WTC11 (cell line): ENCODE data around the gene ABHD12. TPM values are rescaled to one million over a fixed set of nuclear protein-coding genes. Genes with fewer than 3 reads are reported as not detected.

Experiments
- ATAC-seq: fragments of 200-7000 bp; cut with Tn5 transposase; 2 replicates; pipeline ENCODE4 v1.10.0; 2021; ENCODE audit warnings: mild to moderate bottlenecking, moderate library complexity
- CTCF ChIA-PET: fragments of 300-600 bp; sonication (Branson Sonifier 250); formaldehyde crosslinking; loops from one replicate; lab custom pipeline; 2021; ENCODE audit warnings: antibody characterized with exemption; lab: Charles Lee
- POLR2A ChIA-PET: fragments of 350-600 bp; sonication (Branson Sonifier 250); formaldehyde crosslinking; loops from one replicate; lab custom pipeline; 2021; ENCODE audit warnings: antibody characterized with exemption; lab: Charles Lee
- DNase-seq: peaks from one replicate; pipeline ENCODE4 v3.0.0; 2021; ENCODE audit warnings: low spot score
- H3K27ac Mint-ChIP-seq: 2 replicates; pipeline ENCODE4 v1.8.0; 2021; ENCODE audit warnings: mixed read lengths
- H3K27me3 Mint-ChIP-seq: 2 replicates; pipeline ENCODE4 v1.8.0; 2021; ENCODE audit warnings: low read depth, mild to moderate bottlenecking, moderate library complexity, mixed read lengths
- H3K36me3 Mint-ChIP-seq: 2 replicates; pipeline ENCODE4 v1.8.0; 2021; ENCODE audit warnings: mixed read lengths
- H3K4me1 Mint-ChIP-seq: 2 replicates; pipeline ENCODE4 v1.8.0; 2022; ENCODE audit warnings: mixed read lengths
- H3K4me3 Mint-ChIP-seq: 2 replicates; pipeline ENCODE4 v1.8.0; 2021; ENCODE audit warnings: mild to moderate bottlenecking, moderate library complexity, mixed read lengths
- H3K9me3 Mint-ChIP-seq: 2 replicates; pipeline ENCODE4 v1.8.0; 2021; ENCODE audit warnings: mixed read lengths
- EMX1 ChIP-seq: fragments of 250-450 bp; sonication (Bioruptor Pico); IDR thresholded peaks from 2 replicates; pipeline ENCODE4 v1.8.0; 2021; ENCODE audit warnings: mild to moderate bottlenecking
- ESRRA ChIP-seq: sonication (generic); formaldehyde crosslinking; IDR thresholded peaks from 2 replicates; pipeline ENCODE4 v1.8.1; 2022; ENCODE audit warnings: mild to moderate bottlenecking, missing genetic modification reagents, borderline replicate concordance
- FOXK1 ChIP-seq: sonication (generic); formaldehyde crosslinking; IDR thresholded peaks from 2 replicates; pipeline ENCODE4 v1.8.0; 2022; ENCODE audit warnings: mild to moderate bottlenecking, moderate library complexity, missing genetic modification reagents
- GRHL2 ChIP-seq: fragments of 250-450 bp; sonication (Bioruptor Pico); IDR thresholded peaks from 2 replicates; pipeline ENCODE4 v1.8.0; 2022; ENCODE audit warnings: mild to moderate bottlenecking, moderate library complexity; ENCODE audit not compliant: insufficient replicate concordance, severe bottlenecking
- HMGA2 ChIP-seq: fragments of 250-450 bp; sonication (Bioruptor Pico); IDR thresholded peaks from 2 replicates; pipeline ENCODE4 v1.4.0; 2021; ENCODE audit warnings: mild to moderate bottlenecking, moderate library complexity
- KAT7 ChIP-seq: sonication (generic); formaldehyde crosslinking; IDR thresholded peaks from 2 replicates; pipeline ENCODE4 v1.8.1; 2023; ENCODE audit warnings: missing genetic modification reagents, mild to moderate bottlenecking, borderline replicate concordance
- MXD4 ChIP-seq: fragments of 250-450 bp; sonication (Bioruptor Pico); IDR thresholded peaks from 2 replicates; pipeline ENCODE4 v1.8.0; 2021; ENCODE audit warnings: mild to moderate bottlenecking, moderate library complexity, borderline replicate concordance
- NFE2L1 ChIP-seq: sonication (generic); formaldehyde crosslinking; IDR thresholded peaks from 2 replicates; pipeline ENCODE4 v1.8.1; 2023; ENCODE audit warnings: missing genetic modification reagents
- NR3C1 ChIP-seq: sonication (generic); formaldehyde crosslinking; conservative IDR thresholded peaks from 2 replicates; pipeline ENCODE4 v1.8.1; 2023; ENCODE audit warnings: low read depth, mild to moderate bottlenecking, missing genetic modification reagents
- PRRX2 ChIP-seq: fragments of 250-450 bp; sonication (Bioruptor Pico); IDR thresholded peaks from 2 replicates; pipeline ENCODE4 v1.8.0; 2021; ENCODE audit warnings: mild to moderate bottlenecking
- RORB ChIP-seq: fragments of 250-450 bp; sonication (Bioruptor Pico); IDR thresholded peaks from 2 replicates; pipeline ENCODE4 v1.9.0; 2021; ENCODE audit warnings: mild to moderate bottlenecking
- SMAD3 ChIP-seq: sonication (generic); formaldehyde crosslinking; IDR thresholded peaks from 2 replicates; pipeline ENCODE4 v1.8.0; 2022; ENCODE audit warnings: missing genetic modification reagents, mild to moderate bottlenecking, borderline replicate concordance
- SMAD4 ChIP-seq: sonication (generic); formaldehyde crosslinking; IDR thresholded peaks from 2 replicates; pipeline ENCODE4 v1.8.0; 2022; ENCODE audit warnings: mild to moderate bottlenecking, missing genetic modification reagents
- ZNF396 ChIP-seq: fragments of 250-450 bp; sonication (Bioruptor Pico); IDR thresholded peaks from 2 replicates; pipeline ENCODE4 v1.8.0; 2021; ENCODE audit warnings: mild to moderate bottlenecking, moderate library complexity, borderline replicate concordance
- total RNA-seq: library from RNA; stranded (reverse); gene quantifications from 3 replicates; pipeline ENCODE4 v1.2.3, GENCODE V29; 2021
- TF ChIP-seq, protein P1 (sequence below): sonication (generic); formaldehyde crosslinking; conservative IDR thresholded peaks from 2 replicates; pipeline ENCODE4 v1.8.1; 2023; ENCODE audit warnings: mild to moderate bottlenecking, low read depth, missing genetic modification reagents, moderate library complexity
- TF ChIP-seq, protein P2 (sequence below): sonication (generic); formaldehyde crosslinking; IDR thresholded peaks from 2 replicates; pipeline ENCODE4 v1.8.1; 2022; ENCODE audit warnings: low read depth, missing genetic modification reagents, borderline replicate concordance
- TF ChIP-seq, protein P3 (sequence below): fragments of 200-600 bp; IDR thresholded peaks from 2 replicates; pipeline ENCODE4 v1.8.0; 2022; ENCODE audit warnings: antibody characterized with exemption
- TF ChIP-seq, protein P4 (sequence below): sonication (generic); formaldehyde crosslinking; IDR thresholded peaks from 2 replicates; pipeline ENCODE4 v1.8.1; 2023; ENCODE audit warnings: mild to moderate bottlenecking, missing genetic modification reagents, moderate library complexity

Gene ABHD12
- total RNA-seq, 1 experiment from 2014 or later: 63.1 TPM

DNA sequence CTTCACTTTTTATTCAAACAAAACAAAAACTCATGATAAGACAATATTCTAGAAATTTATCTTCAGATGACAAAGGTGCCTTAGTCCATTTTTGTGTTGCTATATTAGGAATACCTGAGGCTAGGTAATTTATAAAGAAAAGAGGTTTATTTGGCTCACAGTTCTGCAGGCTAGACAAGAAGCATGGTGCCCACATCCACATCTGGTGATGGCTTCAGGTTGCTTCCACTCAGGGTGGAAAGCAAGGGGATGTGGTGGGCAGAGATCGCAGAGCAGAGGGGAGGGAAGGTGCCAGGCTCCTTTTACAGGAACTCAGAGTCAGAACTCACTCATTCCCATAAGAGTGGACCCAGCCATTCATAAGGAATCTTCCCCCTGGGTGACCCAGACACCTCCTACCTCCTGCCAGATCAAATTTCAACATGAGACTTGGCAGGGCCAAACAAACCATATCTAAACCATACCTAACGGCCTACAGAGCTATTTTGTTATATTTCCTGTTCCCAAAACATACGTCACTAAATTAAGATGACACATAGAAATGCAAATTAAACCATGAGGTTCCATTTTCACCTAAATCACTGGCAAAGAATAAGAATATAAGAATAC is 26.4 kb downstream of the ABHD12 start:
- Mint-ChIP-seq H3K9me3 (peaks cover 11% of the 10 kb centered on the region), H3K27ac (peak overlapping the region; percentile 66; the same call in 1 of the 2 replicates)
- TF ChIP-seq FOXK1 (CRISPR knock-in tag) (no peak), ESRRA (CRISPR knock-in tag) (no peak), SMAD4 (CRISPR knock-in tag) (no peak), GRHL2 (no peak), NFE2L1 (no peak)
- TF ChIP-seq, protein P1, sequence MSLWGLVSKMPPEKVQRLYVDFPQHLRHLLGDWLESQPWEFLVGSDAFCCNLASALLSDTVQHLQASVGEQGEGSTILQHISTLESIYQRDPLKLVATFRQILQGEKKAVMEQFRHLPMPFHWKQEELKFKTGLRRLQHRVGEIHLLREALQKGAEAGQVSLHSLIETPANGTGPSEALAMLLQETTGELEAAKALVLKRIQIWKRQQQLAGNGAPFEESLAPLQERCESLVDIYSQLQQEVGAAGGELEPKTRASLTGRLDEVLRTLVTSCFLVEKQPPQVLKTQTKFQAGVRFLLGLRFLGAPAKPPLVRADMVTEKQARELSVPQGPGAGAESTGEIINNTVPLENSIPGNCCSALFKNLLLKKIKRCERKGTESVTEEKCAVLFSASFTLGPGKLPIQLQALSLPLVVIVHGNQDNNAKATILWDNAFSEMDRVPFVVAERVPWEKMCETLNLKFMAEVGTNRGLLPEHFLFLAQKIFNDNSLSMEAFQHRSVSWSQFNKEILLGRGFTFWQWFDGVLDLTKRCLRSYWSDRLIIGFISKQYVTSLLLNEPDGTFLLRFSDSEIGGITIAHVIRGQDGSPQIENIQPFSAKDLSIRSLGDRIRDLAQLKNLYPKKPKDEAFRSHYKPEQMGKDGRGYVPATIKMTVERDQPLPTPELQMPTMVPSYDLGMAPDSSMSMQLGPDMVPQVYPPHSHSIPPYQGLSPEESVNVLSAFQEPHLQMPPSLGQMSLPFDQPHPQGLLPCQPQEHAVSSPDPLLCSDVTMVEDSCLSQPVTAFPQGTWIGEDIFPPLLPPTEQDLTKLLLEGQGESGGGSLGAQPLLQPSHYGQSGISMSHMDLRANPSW: no peak
- TF ChIP-seq, protein P2, sequence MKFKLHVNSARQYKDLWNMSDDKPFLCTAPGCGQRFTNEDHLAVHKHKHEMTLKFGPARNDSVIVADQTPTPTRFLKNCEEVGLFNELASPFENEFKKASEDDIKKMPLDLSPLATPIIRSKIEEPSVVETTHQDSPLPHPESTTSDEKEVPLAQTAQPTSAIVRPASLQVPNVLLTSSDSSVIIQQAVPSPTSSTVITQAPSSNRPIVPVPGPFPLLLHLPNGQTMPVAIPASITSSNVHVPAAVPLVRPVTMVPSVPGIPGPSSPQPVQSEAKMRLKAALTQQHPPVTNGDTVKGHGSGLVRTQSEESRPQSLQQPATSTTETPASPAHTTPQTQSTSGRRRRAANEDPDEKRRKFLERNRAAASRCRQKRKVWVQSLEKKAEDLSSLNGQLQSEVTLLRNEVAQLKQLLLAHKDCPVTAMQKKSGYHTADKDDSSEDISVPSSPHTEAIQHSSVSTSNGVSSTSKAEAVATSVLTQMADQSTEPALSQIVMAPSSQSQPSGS (CRISPR knock-in tag): no peak
- TF ChIP-seq, all 79 proteins: peak for 0
- CTCF ChIA-PET: interaction anchor here (1.0 to 2.3 kb wide), 2 partner anchors 35 to 68 kb away, joined by 3 to 8 read pairs; no protein-coding TSS in a partner anchor
- no peak overlapping the region for H3K4me3 Mint-ChIP-seq
- POLR2A ChIA-PET: interaction anchor here (0.7 kb wide), 1 partner anchor 23 kb away, joined by 3 read pairs; no protein-coding TSS in a partner anchor
- ATAC-seq (peak; percentile 75), DNase-seq (no peak)
- H3K27me3 Mint-ChIP-seq: no peaks in the 10 kb centered on the region
- peaks cover 34% of the 10 kb centered on the region for H3K36me3 Mint-ChIP-seq
- H3K4me1 Mint-ChIP-seq: peaks cover 31% of the 10 kb centered on the region

DNA sequence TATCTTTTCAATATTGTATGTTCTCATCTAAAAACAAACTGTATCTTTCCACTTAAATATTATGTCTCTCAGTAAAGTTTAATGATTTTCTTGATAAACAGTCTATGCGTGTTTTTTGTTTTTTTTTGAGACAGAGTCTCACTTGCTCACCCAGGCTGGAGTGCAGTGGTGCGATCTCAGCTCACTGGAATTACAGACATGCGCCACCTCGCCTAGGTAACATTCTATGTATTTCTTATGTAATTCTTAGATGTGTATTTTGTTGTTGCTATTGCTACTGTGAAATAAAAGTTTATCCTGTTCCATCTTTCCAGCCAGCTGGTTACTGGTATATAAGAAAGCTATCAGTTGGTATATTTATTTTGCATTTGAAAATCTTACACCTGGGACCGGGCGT is 29.4 kb downstream of the ABHD12 start:
- ChIA-PET POLR2A (no interaction called here), CTCF (interaction anchor here (1.1 to 1.3 kb wide), 2 partner anchors 38 to 47 kb away, joined by 5 read pairs; no protein-coding TSS in a partner anchor)
- Mint-ChIP-seq H3K4me1 (peaks cover 55% of the 10 kb centered on the region), H3K27ac (peak overlapping the region; percentile 94), H3K4me3 (no peak overlapping the region), H3K36me3 (peaks cover 15% of the 10 kb centered on the region), H3K27me3 (no peaks in the 10 kb centered on the region), H3K9me3 (peaks cover 11% of the 10 kb centered on the region)
- no peak for DNase-seq
- TF ChIP-seq NR3C1 (CRISPR knock-in tag): no peak
- no peak for TF ChIP-seq KAT7 (CRISPR knock-in tag)
- TF ChIP-seq PRRX2 (CRISPR knock-in tag): no peak
- no peak for ATAC-seq

DNA sequence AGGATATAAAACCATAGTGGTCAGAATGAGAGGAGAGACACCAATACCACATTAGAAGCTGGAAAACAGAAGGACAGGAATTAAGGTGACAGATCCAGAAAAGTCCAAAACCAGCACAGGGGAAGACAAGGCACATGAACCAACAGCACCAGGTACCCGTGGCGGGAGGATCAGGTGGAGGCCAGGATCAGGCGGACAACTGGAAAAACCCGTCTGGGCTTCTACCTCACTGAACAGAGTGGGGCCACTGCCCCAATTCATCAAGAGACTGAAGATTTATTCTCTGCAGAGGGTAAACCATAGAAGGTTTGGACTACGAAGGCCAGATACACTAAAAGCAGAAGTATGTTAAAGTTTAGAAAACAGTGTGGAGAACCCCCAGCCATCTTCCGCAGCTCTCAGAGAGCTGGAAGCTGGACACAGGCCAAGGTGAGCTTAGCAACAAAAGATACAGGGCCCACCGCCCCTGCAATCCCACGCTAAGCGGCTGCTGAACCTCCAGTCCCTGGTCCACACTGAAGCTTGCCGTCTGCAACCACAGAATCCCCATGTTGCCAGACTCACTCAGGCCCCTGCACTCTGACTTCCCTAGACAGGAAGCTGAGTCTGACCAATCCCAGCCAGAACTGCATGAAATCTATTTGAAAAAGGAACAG is 29.9 kb downstream of the ABHD12 start:
- Mint-ChIP-seq H3K4me1 (peaks cover 61% of the 10 kb centered on the region), H3K9me3 (peaks cover 11% of the 10 kb centered on the region)
- DNase-seq: no peak
- POLR2A ChIA-PET: no interaction called here
- ATAC-seq: no peak
- TF ChIP-seq MXD4 (CRISPR knock-in tag) (no peak), RORB (CRISPR knock-in tag) (no peak), ZNF396 (CRISPR knock-in tag) (no peak), SMAD3 (CRISPR knock-in tag) (no peak), EMX1 (CRISPR knock-in tag) (no peak), HMGA2 (CRISPR knock-in tag) (no peak)
- TF ChIP-seq, protein P3, sequence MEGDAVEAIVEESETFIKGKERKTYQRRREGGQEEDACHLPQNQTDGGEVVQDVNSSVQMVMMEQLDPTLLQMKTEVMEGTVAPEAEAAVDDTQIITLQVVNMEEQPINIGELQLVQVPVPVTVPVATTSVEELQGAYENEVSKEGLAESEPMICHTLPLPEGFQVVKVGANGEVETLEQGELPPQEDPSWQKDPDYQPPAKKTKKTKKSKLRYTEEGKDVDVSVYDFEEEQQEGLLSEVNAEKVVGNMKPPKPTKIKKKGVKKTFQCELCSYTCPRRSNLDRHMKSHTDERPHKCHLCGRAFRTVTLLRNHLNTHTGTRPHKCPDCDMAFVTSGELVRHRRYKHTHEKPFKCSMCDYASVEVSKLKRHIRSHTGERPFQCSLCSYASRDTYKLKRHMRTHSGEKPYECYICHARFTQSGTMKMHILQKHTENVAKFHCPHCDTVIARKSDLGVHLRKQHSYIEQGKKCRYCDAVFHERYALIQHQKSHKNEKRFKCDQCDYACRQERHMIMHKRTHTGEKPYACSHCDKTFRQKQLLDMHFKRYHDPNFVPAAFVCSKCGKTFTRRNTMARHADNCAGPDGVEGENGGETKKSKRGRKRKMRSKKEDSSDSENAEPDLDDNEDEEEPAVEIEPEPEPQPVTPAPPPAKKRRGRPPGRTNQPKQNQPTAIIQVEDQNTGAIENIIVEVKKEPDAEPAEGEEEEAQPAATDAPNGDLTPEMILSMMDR: no peak
- TF ChIP-seq, protein P2 (CRISPR knock-in tag): no peak
- TF ChIP-seq, protein P4, sequence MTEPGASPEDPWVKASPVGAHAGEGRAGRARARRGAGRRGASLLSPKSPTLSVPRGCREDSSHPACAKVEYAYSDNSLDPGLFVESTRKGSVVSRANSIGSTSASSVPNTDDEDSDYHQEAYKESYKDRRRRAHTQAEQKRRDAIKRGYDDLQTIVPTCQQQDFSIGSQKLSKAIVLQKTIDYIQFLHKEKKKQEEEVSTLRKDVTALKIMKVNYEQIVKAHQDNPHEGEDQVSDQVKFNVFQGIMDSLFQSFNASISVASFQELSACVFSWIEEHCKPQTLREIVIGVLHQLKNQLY (CRISPR knock-in tag): no peak
- TF ChIP-seq, all 79 proteins: peak for 0
- peak overlapping the region; percentile 94 for H3K27ac Mint-ChIP-seq
- H3K36me3 Mint-ChIP-seq: peaks cover 15% of the 10 kb centered on the region
- H3K4me3 Mint-ChIP-seq: no peak overlapping the region
- CTCF ChIA-PET: interaction anchor here (1.1 to 1.3 kb wide), 2 partner anchors 38 to 47 kb away, joined by 5 read pairs; no protein-coding TSS in a partner anchor
- no peaks in the 10 kb centered on the region for H3K27me3 Mint-ChIP-seq
